Measurements from ENCODE around the gene KRTAP10-9.
"Not testable (repeated sequence)": the region's sequence is repeated elsewhere in the genome, so short reads cannot be mapped to it uniquely, and the experiment has no call there.

KRTAP10-9 gene

GRCh38 chr21:44650973-44651675, 24.2 kb downstream of the KRTAP10-9 start:
- Mint-ChIP-seq H3K4me3 (no peak overlapping the region), H3K36me3 (peaks cover under 1% of the 10 kb centered on the region), H3K27me3 (no peaks in the 10 kb centered on the region), H3K9me3 (ENCODE audit: low read depth) (peaks cover under 1% of the 10 kb centered on the region), H3K4me1 (ENCODE audit: low read depth) (peaks cover 40% of the 10 kb centered on the region), H3K27ac (no peak overlapping the region)

DNA sequence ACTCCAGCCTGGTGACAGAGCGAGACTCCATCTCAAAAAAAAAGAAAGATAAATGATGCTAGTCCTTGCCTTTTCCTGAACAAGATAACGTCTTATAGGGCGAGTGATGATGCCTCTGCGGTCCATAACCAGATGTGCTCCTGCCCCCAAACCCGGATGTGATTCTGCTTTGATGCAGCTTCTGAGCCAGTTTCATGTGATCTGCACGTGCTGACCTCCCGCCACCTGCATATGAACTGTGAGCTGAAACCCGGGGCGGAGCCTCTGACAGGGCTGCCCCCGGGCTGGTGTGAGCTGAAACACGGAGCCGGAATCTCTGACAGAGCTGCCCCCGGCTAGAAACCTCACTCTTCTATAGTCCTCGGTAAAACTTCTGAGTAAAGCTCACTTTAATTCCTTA, 26.2 kb downstream of the KRTAP10-9 start:
- no peaks in the 10 kb centered on the region for H3K27me3 Mint-ChIP-seq
- H3K27ac Mint-ChIP-seq = peak overlapping the region; percentile 69
- H3K4me1 Mint-ChIP-seq (ENCODE audit: low read depth) = peaks cover 52% of the 10 kb centered on the region
- H3K9me3 Mint-ChIP-seq (ENCODE audit: low read depth) = peaks cover 6% of the 10 kb centered on the region
- H3K4me3 Mint-ChIP-seq = no peak overlapping the region
- H3K36me3 Mint-ChIP-seq = peaks cover 9% of the 10 kb centered on the region

DNA sequence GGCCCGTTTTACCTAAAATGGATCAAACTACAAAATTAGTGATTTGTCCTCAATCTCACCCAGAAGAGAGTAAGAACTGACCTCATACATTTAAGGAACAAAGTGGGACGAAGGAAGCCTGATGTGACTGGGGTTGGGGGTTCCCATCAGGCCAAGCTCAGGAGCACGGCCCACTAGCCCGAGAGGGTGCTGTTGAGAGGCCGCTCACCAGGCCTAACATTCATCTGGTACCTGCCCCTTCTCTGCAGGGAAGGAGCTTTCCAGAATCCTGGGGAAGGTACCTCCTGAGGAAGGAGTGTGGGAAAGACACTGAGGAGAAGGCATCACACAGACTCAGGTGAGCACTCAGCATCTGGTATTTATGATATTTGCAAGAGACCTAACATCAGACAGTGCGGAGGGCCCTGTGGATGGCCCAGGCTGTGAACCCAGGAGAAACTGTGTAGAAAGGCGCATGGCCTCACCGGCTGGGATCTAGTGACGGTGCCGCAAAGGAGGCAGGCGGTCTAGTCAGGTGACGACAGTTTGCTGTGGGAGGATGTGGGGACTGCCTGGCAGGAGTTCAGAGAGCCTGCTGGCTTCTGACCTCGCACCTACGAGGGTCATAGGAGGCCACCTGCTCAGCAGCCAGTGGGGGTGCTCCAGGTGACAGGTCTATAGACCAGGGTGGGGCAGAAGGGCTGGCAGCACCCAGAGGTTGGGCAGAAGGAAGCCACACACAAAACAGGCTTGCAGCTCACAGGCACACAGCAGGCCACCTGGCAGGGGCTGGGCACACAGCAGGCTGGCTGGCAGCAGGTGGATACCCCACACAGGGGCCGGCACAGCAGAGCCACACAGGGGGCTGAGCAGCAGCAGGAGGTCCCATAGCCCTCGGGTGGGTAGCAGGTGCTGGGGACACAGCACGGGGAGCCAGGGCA, 27.0 kb downstream of the KRTAP10-9 start:
- Mint-ChIP-seq H3K27ac (peak overlapping the region; percentile 69), H3K4me3 (peak overlapping the region; percentile 22), H3K36me3 (peaks cover 9% of the 10 kb centered on the region), H3K27me3 (no peaks in the 10 kb centered on the region), H3K9me3 (ENCODE audit: low read depth) (peaks cover 6% of the 10 kb centered on the region), H3K4me1 (ENCODE audit: low read depth) (peaks cover 60% of the 10 kb centered on the region)

GRCh38 chr21:44654576-44655175, 27.8 kb downstream of the KRTAP10-9 start, which contains the start of gene KRTAP12-4:
Gene KRTAP12-4 (minus strand): TSS chr21:44654659. CDS start chr21:44654614, 45 bp downstream.
- Mint-ChIP-seq H3K4me3 (peak within 1 kb of the TSS; percentile 57), H3K27me3 (no peaks in the 10 kb centered on the region), H3K36me3 (peaks cover 9% of the 10 kb centered on the region), H3K4me1 (ENCODE audit: low read depth) (peaks cover 68% of the 10 kb centered on the region), H3K27ac (peak within 1 kb of the TSS; percentile 69), H3K9me3 (ENCODE audit: low read depth) (peaks cover 6% of the 10 kb centered on the region)

DNA sequence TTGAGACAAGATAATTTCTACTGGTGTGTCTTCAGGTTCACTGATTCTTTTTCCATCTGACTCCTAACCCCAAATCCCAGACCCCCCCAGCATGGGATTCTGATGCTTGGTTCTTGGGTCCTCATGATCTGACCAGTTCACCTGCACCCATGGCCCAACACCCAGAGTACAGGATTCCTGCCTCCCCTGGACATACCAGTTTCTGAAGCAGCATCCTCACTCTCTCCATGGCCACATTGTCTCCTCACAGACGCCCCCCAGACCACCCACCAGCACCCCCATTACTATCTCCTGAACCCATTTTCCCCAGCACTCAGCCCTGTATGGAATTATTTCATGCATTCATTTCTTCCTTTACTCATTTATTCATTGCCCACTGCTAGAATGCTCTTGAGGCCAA, 30.0 kb downstream of the KRTAP10-9 start:
- Mint-ChIP-seq H3K27me3 (no peaks in the 10 kb centered on the region), H3K36me3 (peaks cover 9% of the 10 kb centered on the region), H3K4me1 (ENCODE audit: low read depth) (peaks cover 73% of the 10 kb centered on the region), H3K27ac (peak overlapping the region; percentile 88), H3K4me3 (peak overlapping the region; percentile 68), H3K9me3 (ENCODE audit: low read depth) (peaks cover 6% of the 10 kb centered on the region)

DNA sequence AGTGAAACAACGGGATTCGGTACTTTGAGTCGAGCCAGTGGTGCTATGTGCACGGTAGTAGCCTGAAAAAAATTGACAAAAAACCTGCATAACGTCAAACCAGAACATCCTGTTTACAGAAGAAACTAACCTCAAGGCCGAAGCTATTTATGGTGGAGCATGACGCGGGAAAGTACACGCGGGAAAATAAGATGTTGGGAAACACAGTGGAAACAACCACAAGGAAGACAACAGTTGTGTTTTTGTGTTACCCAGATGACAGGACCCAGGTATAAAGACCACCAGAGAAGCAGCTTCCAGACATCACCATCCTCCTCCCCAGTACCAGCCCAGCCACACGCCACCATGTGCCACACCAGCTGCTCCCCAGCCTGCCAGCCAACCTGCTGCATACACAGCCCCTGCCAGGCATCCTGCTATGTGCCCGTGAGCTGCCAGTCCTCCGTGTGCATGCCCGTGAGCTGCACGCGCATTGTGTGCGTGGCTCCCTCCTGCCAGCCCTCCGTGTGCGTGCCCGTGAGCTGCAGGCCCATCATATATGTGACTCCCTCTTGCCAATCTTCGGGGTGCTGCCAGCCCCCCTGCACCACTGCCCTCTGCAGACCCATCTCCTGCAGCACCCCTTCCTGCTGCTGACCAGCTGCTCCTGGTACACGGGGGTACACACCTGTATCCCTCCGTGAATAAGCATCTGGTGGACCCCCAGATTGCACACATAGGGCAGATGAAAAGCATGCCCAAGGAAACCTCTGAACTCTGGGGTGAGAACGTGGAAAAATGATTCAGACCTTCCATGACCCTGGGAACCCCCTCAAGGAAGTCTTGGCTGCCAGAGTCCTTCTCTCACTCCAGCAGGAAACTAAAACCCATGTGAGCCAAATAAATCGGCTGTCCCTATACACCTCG, 31.0 kb downstream of the KRTAP10-9 start, which contains the start of gene KRTAP12-3:
TSS of gene KRTAP12-3 (plus strand) at position 298 of the 906 bp plus-strand sequence. CDS start at position 346, 48 bp downstream.
- H3K4me3 Mint-ChIP-seq = peak within 1 kb of the TSS; percentile 68
- H3K27me3 Mint-ChIP-seq = no peaks in the 10 kb centered on the region
- peaks cover 6% of the 10 kb centered on the region for H3K9me3 Mint-ChIP-seq (ENCODE audit: low read depth)
- peaks cover 73% of the 10 kb centered on the region for H3K4me1 Mint-ChIP-seq (ENCODE audit: low read depth)
- peaks cover 9% of the 10 kb centered on the region for H3K36me3 Mint-ChIP-seq
- H3K27ac Mint-ChIP-seq = peak within 1 kb of the TSS; percentile 88

DNA sequence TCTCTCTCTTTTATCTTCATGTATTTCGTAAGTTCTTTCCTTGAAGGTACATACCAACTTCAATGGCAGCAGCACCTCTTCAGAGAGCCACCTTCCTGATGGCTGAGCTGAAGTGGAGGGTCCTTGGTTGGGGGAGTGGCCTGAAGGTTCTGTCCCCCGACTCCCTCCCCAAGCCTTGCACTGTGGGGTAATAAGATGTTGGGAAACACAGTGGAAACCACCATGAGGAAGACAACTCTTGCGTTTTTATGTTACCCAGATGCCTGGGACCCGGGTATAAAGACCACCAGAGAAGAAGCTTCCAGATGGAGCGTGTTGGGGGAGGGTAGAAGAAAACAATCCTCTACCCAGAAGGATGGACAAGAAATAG, 31.6 kb downstream of the KRTAP10-9 start:
- H3K4me3 Mint-ChIP-seq = peak overlapping the region; percentile 68
- peaks cover 68% of the 10 kb centered on the region for H3K4me1 Mint-ChIP-seq (ENCODE audit: low read depth)
- H3K27ac Mint-ChIP-seq = peak overlapping the region; percentile 88
- H3K36me3 Mint-ChIP-seq = peaks cover 9% of the 10 kb centered on the region
- peaks cover 6% of the 10 kb centered on the region for H3K9me3 Mint-ChIP-seq (ENCODE audit: low read depth)
- no peaks in the 10 kb centered on the region for H3K27me3 Mint-ChIP-seq

DNA sequence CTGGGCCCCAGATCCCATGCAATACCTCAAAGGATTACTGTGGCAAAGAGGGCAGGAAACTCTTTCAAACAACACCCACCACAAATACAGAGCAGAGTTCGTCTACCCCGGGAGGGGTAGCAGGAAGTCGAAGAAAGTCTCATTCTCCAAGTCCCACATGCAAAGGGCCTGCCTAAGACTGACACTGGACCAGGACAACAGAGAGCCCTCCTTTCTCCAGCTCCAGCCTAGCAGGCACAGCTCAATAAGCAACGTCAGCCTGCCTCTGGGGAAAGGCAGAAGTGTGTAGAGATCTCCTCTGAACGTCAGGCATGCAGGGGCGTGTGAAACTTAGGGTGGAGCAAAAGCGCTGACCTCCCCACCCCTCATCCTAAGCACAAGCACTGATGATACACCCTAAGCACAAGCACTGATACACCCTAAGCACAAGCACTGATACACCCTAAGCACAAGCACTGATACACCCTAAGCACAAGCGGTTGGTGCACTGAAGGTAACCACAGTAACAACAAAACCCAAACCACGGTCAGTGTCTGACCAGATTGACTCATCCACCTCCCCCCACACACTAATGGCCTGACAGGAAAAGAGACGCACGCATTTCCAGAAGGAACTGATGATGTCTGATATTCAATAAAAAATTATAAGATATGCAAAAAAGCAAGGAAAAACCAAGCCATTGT, 32.2 kb downstream of the KRTAP10-9 start:
- peak overlapping the region; percentile 88 for H3K27ac Mint-ChIP-seq
- H3K4me3 Mint-ChIP-seq = peak overlapping the region; percentile 68
- peaks cover 62% of the 10 kb centered on the region for H3K4me1 Mint-ChIP-seq (ENCODE audit: low read depth)
- H3K27me3 Mint-ChIP-seq = no peaks in the 10 kb centered on the region
- peaks cover 6% of the 10 kb centered on the region for H3K9me3 Mint-ChIP-seq (ENCODE audit: low read depth)
- H3K36me3 Mint-ChIP-seq = peaks cover 9% of the 10 kb centered on the region

DNA sequence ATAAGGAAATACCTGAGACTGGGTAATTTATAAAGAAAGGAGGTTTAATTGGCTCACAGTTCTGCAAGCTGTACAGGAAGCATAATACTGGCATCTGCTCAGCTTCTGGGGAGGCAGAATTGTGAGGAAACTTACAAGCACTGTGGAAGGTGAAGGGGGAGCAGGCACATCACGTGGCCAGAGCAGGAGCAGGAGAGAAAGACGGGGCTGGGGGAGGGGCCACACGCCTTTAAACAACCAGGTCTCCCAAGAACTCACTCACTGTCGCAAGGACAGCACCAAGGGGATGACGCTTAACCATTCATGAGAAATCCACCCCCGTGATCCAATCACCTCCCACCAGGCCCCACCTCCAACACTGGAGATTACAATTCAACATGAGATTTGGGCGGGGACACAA, 34.7 kb downstream of the KRTAP10-9 start:
- not testable (repeated sequence) for H3K27ac Mint-ChIP-seq; H3K4me3 Mint-ChIP-seq; H3K27me3 Mint-ChIP-seq; H3K9me3 Mint-ChIP-seq (ENCODE audit: low read depth); H3K36me3 Mint-ChIP-seq
- H3K4me1 Mint-ChIP-seq (ENCODE audit: low read depth) = peaks cover 38% of the 10 kb centered on the region

DNA sequence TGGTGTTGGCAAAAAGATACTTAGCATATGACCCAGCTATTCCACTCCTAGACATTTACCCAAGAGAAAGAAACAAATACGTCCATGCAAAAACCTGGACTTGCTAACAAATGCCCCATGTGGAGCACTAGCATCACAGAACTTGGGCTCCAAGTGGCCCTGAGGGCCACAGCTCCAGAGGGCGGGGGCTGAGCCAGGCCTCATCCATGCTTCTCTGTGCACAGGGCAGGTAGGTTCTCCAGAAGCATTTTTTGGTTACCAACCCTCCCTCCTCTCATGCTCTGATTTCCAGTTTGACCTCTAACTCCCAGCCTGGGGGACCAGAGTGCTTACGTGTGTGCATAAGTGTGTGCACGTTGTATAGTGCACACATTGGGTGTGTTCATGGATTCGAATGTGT, 37.8 kb downstream of the KRTAP10-9 start:
- Mint-ChIP-seq H3K9me3 (ENCODE audit: low read depth) (peaks cover 7% of the 10 kb centered on the region), H3K4me3 (no peak overlapping the region), H3K27ac (no peak overlapping the region), H3K36me3 (peaks cover 5% of the 10 kb centered on the region), H3K4me1 (ENCODE audit: low read depth) (peaks cover 7% of the 10 kb centered on the region), H3K27me3 (no peaks in the 10 kb centered on the region)

DNA sequence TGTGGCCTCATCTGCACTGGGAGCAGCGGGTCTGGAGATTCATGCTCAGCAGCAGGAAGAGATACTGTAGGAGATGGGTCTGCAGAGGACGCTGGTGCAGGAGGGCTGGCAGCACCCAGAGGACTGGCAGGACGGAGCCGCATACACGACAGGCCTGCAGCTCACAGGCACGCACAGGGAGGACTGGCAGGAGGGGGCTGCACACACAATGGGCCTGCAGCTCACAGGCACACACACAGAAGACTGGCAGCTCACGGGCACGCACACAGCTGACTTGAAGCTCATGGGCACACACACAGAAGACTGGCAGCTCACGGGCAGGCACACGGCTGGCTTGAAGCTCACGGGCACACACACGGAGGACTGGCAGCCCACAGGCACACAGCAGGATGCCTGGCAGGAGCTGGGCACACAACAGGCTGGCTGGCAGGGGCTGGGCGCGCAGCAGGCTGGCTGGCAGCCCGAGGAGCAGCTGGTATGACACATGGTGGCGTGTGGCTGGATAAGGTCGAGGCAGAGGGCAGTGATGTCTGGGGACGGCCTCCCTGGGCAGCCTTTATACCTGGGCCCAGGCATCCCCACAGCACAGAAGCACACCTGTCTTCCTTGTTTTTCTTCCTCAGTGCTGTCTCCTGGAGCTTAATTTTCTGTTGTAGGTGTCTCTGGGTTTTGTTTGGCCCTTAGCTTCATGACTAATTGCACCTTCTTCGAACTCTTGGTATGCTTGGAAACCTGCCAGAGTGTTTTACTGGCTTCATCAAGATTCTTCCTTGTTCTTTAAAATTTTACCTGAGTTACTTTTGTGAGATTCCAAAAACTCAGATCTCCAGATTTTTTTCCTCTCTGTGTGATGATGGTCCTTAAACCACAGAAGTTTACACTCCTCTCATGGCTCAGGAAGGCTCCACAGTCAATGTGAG, 39.8 kb downstream of the KRTAP10-9 start, which contains the start of gene KRTAP12-2:
TSS of gene KRTAP12-2 (minus strand) at position 527 of the 920 bp plus-strand sequence. CDS start at position 486, 41 bp downstream.
- Mint-ChIP-seq H3K36me3 (peaks cover 5% of the 10 kb centered on the region), H3K27me3 (no peaks in the 10 kb centered on the region), H3K4me3 (no peak within 1 kb of the TSS), H3K4me1 (ENCODE audit: low read depth) (no peaks in the 10 kb centered on the region), H3K9me3 (ENCODE audit: low read depth) (peaks cover 11% of the 10 kb centered on the region), H3K27ac (no peak within 1 kb of the TSS)

DNA sequence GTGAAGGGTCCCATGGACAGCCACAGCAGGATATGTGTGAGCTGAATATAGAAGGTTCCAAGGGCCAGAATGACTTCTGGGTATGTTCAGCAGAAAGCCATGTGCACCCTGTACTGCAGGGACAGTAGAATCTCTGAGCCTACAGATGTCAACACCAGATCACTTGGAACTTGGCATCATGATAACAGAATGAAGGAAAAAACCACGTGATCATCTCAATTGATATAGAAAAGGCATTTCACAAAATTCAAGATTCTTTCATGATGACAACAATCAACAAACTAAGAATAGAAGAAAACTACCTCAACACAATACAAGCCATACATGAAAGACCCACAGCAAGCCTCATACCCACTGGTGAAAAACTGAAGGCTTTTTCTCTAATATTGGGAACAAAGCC, 40.7 kb downstream of the KRTAP10-9 start:
- Mint-ChIP-seq H3K9me3 (ENCODE audit: low read depth) (peaks cover 12% of the 10 kb centered on the region), H3K4me3 (no peak overlapping the region), H3K27me3 (no peaks in the 10 kb centered on the region), H3K36me3 (peaks cover 7% of the 10 kb centered on the region), H3K27ac (no peak overlapping the region), H3K4me1 (ENCODE audit: low read depth) (no peaks in the 10 kb centered on the region)

All from activated naive CD8-positive, alpha-beta T cell (primary cell).